ENCODE measurements around the gene PIGM. TPM values are rescaled to one million over a fixed set of nuclear protein-coding genes. Genes with fewer than 3 reads are reported as not detected.

The PIGM gene
- total RNA-seq, 1 experiment from 2014 or later: 4.4 TPM

- ChIA-PET POLR2A (interaction anchor here (0.9 kb wide), 1 partner anchor 49 kb away, joined by 3 read pairs; no protein-coding TSS in a partner anchor), CTCF (interaction anchor here (1.0 to 29.5 kb wide), 8 partner anchors 9 to 211 kb away, joined by 3 to 978 read pairs (median 6); no protein-coding TSS in a partner anchor)
- ATAC-seq (no peak), DNase-seq (ENCODE audit: low spot score) (no peak)
- Mint-ChIP-seq H3K27ac (no peak overlapping the region), H3K9me3 (no peaks in the 10 kb centered on the region), H3K36me3 (no peaks in the 10 kb centered on the region), H3K4me1 (peaks cover 9% of the 10 kb centered on the region), H3K27me3 (ENCODE audit: low read depth) (peaks cover 84% of the 10 kb centered on the region), H3K4me3 (no peak overlapping the region)
- TF ChIP-seq ZNF138 (CRISPR knock-in tag; conservative IDR thresholded peaks at IDR 0.05) (no peak), E2F4 (CRISPR knock-in tag; IDR thresholded peaks at IDR 0.05; ENCODE audit: borderline replicate concordance, low read depth) (no peak), ZNF281 (CRISPR knock-in tag; IDR thresholded peaks at IDR 0.05) (no peak), ESRRA (CRISPR knock-in tag; IDR thresholded peaks at IDR 0.05; ENCODE audit: borderline replicate concordance) (no peak), NFATC4 (CRISPR knock-in tag; IDR thresholded peaks at IDR 0.05) (no peak), SMAD3 (CRISPR knock-in tag; IDR thresholded peaks at IDR 0.05; ENCODE audit: borderline replicate concordance) (no peak), HMGA2 (CRISPR knock-in tag; IDR thresholded peaks at IDR 0.05) (no peak), ETV6 (CRISPR knock-in tag; IDR thresholded peaks at IDR 0.05) (no peak), MYBL2 (CRISPR knock-in tag; IDR thresholded peaks at IDR 0.05) (no peak), MAX (CRISPR knock-in tag; IDR thresholded peaks at IDR 0.05) (no peak), STAT6 (CRISPR knock-in tag; conservative IDR thresholded peaks at IDR 0.05; ENCODE audit: low read depth) (no peak), CDX4 (CRISPR knock-in tag; IDR thresholded peaks at IDR 0.05; ENCODE audit: borderline replicate concordance) (no peak), SP1 (CRISPR knock-in tag; conservative IDR thresholded peaks at IDR 0.05) (no peak), AR (CRISPR knock-in tag; IDR thresholded peaks at IDR 0.05) (no peak), ATF3 (CRISPR knock-in tag; conservative IDR thresholded peaks at IDR 0.05) (no peak), ZSCAN18 (CRISPR knock-in tag; IDR thresholded peaks at IDR 0.05) (no peak), ARID4B (CRISPR knock-in tag; IDR thresholded peaks at IDR 0.05; ENCODE audit: borderline replicate concordance) (no peak)
Observed at GRCh38 chr1:160080381-160081100, 48.8 kb upstream of the PIGM start.
